ENCODE measurements around the gene ZC3HAV1.
A peak's percentile ranks its signal among the peaks of the same experiment; 100 is the strongest.
"Not testable (repeated sequence)": the region's sequence is repeated elsewhere in the genome, so short reads cannot be mapped to it uniquely, and the experiment has no call there.

ZC3HAV1 gene

DNA sequence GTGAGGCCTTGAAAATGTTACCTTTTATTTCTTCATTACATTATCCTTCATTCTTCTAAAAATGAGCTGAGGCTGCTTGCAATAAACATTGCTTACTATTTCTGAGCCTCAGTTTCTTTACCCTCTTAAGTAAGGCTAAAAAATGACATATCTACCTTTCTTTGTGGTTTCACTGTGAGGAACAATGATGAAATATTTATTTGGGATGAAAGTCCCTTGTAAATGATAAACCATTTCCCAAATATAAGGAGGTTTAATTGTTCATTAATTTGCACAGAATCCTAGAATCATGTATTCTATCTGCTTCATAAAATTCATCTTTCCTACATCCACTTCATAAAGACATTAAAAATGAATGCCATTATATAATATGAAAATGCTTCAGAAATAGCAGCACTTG is 27.9 kb downstream of the ZC3HAV1 start:
- DNase-seq: no peak

DNA sequence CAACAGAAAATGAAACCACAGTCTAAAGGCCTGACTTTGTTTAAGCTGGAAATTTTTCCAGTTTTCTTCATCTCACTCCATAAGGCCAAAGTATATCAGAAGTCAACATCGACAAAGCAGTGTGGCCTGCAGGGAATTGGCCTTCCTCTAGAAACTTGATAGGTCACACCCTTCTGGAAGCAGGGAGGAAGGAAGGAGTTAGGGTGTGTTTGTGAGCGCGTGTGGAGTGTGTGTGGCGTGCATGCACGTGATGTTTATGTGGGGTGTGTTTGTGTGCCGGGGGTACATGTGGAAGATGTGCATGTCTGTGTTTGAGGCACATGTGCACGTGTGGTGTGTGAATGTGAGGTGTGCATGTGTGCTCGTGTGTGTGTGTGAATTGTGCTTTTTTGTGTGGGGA is 28.6 kb downstream of the ZC3HAV1 start:
- no peak for DNase-seq

DNA sequence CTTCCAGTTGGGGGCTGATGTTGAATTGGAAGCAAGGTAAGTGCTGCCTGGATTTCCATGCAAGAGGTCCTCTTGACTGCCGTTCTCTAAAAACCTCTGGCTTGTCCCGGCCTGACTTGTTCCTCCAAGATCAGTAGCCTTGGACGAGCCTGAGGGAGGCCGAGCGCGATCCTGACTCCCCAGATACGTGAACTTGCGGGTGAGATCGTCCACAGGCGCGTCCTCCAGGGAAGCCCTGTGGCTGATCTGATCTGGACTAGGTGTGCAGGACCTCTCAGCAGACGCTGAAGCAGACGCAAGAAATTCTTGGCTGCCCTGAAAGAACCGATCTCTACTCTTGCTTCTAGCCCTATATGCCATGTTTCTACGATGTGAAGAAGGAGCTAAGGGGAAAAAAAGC is 29.7 kb downstream of the ZC3HAV1 start:
- no peak for DNase-seq

DNA sequence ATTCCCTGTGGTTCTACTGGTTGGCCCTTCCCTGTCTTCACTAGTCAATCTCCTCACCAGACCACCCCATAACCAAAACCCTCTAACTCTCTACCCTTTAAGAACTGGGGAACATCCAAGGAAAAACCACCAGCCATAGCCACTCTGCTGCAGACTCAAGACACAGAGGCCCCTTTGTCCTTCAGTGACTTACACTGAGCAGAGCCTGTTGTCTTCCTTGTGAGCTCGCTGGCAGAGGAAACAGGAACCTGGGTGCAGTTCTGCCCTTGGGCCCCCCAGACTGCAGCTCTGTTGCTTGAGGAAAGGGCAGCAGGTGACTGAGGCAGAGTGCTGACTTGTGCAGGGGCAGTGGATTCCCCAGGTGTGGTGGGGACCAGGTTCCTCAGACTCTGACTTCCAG is 30.6 kb downstream of the ZC3HAV1 start:
- no peak for DNase-seq

DNA sequence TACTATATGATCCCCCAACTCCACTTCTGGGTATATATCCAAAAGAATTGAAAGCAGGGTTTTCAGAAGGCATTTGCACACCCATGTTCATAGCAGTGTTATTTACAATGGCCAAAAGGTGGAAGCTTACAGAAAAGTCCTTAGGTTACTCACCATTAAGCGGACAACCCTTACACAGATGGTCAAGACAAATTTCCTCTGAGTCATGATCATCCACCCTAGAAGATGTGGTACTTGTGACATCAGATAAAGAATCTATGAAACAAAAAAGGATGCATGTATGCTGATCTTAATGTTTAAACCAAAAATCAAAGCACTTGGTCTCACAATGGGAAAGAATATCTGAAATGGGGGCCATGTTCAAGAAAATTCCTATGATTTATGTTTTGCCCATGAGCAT is 31.1 kb downstream of the ZC3HAV1 start:
- DNase-seq: no peak

DNA sequence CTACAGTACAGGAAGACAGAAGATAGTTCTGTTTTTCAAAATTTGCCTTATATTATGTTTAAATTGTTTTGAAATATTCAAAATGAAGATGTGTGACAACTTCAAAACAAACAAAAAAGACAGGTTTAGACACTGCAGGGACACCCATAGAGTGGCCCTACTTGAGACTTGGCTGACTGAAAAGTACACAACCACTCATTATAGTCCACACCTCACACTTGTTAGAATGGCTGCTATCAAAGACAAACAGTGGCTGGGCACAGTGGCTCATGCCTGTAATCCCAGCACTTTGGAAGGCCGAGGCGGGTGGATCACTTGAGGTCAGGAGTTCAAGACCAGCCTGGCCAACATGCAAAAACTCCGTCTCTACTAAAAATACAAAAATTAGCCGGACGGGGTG is 31.8 kb downstream of the ZC3HAV1 start:
- DNase-seq: not testable (repeated sequence)

DNA sequence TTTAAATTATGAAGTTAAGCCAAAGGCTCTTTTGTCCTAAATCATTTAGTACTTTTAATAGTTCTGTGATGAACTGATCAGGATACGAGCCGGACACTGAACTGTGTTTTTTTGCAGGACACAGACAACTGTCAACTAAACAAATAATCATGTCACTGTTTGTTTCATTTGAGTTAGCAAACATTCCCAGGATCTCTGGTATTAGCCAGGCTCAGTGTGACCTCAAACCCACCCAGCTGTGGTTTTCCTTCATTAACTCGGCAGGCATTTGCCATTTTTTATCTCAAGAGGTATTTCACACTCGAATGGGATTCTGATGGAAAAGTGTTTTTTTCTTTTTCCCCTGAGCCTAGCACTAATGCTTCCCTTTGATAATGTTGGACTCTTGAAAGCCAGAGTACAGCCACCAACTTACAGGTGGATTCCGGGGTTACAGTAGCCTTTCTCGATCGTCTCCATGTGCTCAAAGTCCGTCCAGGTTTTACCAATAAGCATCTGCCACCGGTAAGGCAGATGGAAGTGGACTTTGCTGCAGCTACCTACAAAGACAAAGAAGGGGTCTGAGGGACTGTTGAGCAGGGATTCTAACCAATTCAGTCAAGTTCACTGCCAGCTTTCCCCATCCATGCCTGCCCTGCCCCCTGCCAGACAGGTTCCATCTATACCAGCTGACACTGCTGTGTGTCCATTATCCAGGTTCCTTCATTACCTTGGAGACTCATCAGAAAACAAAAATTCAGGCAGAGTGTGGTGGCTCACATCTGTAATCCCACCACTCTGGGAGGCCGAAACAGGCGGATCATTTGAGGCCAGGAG is 33.4 kb downstream of the ZC3HAV1 start:
- no peak for DNase-seq

DNA sequence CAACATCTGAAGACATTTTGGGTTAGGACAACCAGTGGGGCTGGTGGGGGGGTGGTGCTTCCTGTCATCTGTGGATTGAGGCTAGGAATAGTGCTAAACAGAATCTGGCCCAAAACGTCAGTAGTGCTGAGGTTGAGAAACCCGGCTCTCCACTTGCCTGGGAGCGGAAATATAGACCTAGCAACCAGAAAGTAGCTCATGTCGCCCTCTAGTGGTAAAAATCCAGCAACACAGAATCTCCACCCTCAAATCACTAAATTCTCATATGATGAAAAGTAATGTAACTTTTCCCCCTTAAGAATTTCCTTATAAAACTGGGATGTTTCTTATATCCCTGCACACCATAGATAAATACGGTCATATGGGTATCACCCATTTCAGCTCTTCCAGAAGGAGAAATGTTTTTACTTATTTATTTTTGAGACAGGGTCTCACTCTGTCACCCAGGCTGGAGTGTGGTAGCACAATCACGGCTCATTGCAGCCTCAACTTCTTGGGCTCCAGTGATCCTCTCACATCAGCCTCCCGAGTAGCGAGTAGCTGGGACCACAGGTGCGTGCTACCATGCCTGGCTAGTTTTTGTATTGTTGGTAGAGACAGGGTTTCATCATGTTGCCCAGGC is 34.4 kb downstream of the ZC3HAV1 start:
- DNase-seq: peak; percentile 88

DNA sequence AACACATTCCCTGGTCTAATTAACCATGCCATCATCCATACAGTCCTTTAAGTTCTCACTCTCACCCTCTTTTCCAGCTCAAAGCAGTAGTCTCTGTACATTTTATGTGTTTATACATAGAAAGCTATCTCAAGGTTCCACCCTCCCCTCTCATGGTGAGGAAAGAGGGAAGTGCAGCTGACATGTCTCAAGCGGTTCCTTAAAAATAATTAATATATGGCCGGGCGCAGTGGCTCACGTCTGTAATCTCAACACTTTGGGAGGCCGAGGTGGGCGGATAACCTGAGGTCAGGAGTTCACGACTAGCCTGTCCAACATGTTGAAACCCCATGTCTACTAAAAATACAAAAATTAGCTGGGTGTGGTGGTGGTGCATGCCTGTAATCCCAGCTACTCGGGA is 36.7 kb downstream of the ZC3HAV1 start:
- DNase-seq: no peak

DNA sequence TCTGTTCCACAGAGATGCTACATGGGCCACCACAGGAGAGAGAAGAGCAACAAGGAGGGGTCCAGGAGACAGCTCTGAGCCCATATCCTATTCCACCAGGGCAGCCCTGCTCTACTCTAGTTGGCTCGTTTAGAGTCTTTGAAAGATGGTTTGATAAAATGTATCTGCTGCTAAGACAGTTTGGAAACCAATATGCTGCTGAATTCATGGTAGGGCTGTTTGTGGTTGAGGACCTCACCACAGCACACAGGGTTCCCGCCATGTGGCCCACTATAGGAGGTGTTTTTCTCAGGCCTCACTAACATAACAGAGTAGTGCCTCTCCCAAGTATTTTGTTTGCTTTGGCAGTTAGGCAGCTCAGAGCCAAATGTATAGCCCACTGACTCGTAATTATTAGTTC is 37.8 kb downstream of the ZC3HAV1 start:
- no peak for DNase-seq

DNA sequence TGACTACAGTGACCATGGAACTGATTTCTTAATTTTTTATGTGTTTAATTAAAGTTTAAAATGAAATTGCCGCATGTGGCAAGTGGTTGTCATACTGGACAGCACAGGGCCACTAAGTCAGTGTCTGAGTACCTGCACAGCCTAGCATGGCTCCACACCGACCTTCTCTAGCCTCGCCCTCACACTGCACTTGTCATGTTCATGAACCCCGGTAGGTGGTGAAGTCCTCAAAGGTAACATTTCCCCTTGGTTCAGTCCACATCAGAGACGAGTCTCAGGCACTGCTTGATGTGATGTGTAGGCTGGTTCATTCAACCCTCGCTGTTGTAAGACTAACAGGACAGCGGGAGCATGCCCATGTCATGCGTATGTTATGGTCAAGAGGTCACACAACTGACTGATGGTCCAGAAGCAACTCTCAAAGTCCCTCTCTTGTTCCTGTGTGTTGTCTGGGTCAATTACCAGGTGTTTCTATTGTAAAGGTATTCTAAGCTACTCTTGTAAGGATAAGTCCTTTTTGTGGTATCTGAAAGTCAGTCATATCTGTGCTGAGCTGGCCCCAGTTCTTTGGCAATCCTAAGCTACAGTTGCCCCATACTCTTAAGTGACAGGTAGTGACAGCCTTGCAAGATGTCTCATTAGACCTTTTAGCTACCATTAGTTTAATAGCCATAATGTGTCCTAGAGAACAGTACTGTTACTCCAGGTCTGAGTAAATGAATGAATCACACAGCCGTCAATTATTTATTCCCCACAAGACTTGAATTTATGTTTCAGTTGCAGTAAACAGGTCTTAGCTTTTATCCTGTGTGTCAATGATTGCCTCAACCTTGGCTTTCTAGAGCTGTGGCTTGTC is 40.7 kb downstream of the ZC3HAV1 start:
- DNase-seq: no peak

DNA sequence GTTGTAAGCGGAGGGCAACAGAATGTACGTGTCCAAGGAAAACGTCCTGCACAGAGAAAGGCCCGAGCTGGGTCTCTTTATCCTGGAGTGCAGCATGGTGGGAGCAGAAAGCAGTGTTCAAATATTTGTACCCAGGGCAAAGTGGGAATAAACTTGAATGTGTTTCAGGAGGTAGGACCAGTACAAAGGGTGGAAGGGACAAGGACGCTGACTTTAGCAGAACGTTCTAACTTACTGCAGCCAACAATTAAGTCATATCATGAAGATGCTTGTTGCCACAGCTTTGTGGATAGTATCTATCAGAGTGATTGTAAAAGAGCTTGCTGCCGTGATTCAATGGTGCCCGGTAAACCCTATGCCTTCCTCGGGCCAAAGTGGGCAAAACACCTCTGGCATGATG is 43.2 kb downstream of the ZC3HAV1 start:
- DNase-seq: no peak

DNA sequence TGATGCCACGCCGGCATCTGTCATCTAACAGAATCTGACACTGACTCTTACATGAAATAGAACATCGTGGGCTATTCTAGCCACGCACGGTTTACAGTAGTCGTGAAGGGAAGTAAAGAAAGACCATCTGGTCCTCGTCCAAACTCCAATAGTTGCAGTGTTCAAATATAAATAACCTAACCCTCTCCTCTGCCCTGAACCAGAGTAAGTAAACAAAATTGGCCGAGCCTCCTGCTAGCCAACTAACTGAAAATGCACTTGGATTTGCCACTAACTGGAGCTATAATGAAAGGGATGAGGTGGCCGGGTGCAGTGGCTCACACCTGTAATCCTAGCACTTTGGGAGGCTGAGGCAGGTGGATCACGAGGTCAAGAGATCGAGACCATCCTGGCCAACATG is 44.2 kb downstream of the ZC3HAV1 start:
- no peak for DNase-seq

DNA sequence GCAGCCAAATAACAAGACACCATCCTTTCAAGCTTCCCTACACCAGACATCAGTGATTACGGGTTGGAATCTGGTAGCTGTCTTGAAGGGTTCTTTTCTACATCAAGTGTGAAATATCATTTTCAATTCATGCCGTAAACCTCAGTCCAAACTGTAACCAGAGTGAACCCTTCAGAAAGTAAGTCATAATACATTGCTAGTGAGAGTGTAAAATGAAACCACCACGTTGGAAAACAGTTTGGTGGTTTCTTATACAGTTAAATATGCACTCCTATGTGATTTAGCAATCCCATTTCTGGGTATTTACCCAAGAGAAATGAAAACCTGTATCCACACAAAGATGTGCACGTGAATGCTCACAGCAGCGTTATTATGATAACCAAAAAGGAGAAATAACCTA is 48.1 kb downstream of the ZC3HAV1 start:
- no peak for DNase-seq

DNA sequence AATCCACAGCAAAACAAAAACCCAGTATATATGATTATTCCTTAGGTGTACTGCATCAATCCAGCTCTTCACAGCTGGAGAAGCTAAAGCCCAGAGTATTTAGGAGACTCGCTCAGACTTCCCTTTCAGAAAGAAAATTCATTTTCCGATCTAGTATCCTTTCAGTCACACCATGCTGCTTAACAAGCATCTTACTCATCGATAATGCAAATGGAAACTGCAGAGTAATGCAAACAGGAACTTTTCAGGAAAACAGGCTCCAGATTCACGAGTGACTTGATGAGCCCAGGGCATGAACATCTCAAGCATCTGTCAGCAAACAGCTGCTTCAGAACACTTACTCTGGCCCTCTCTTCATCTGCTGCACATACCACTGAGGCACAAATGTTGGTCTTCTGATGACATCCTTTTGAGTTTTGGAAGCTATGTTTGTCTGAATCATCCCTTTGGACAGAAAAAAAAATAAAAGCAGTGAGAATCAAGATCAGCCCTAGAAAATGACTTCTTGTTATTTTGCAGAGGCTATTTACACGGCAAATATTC is 48.8 kb downstream of the ZC3HAV1 start:
- DNase-seq: no peak

DNA sequence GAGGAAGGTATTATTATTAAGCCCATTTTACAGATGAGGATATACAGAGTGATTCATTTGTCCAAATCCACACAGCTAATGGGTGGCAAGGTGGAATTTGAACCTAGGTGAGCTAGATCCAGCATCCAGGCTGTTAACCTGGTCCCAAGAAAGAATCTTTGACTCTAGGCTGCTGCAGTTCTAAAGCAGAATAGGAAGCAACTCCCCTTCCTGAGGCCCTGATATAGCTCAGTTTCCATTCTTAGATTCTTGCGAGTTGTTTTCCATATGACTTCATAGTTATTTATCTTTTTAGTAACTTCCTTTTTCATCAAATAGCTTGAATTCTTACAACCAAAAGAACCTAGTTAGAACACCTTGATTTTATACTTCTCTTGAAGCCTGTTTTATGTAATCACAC is 49.6 kb downstream of the ZC3HAV1 start:
- no peak for DNase-seq

DNA sequence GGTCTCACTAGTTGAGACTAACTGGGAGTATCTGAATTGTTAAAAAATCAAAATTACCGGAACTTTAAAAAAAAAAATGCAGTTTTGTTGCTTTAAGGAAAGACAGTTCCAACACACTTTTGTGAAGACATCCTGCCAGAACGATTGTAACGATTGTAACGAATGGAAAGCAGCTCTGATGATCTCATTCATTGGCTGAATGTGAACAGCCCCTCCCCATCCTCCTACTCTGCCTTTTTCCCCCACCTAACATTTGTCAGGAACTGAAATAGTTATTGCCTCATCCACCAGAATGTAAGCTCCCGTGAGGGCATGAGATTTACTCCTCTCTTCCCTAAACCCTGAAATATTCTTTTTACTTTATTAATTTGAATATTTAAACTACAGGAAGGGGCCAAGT is 50.6 kb downstream of the ZC3HAV1 start:
- no peak for DNase-seq

DNA sequence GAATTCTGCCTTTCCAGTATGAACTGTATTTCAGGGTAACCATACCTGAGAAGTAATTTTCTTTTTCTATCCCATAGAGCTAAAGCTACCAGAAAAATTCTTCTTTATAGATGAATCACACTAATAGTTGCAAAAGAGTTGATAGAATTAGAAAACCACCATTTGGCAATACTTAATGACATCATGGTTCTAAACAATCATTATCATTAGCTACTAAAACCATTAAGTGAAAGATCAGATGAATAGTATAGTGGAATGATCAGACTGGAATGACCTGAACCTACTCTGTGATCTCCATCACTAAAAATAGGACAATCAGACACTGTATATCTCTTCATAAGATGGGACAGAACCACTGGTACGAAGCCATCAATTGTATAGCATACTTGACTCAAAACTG is 53.8 kb downstream of the ZC3HAV1 start:
- DNase-seq: no peak

DNA sequence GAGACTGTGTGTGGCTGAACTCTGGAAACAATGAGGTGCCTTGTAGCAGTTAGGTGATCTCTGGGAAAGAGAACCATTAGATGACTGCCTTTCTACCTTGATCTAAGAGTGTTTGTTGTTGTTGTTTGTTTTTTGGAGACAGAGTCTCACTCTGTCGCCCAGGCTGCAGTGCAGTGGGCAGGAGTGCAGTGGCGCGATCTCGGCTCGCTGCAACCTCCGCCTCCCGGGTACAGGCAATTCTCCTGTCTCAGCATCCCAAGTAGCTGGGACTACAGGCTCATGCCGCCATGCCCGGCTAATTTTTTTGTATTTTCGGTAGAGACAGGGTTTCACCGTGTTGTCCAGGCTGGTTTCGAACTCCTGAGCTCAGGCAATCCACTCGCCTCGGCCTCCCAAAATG is 54.9 kb downstream of the ZC3HAV1 start:
- DNase-seq: not testable (repeated sequence)

DNA sequence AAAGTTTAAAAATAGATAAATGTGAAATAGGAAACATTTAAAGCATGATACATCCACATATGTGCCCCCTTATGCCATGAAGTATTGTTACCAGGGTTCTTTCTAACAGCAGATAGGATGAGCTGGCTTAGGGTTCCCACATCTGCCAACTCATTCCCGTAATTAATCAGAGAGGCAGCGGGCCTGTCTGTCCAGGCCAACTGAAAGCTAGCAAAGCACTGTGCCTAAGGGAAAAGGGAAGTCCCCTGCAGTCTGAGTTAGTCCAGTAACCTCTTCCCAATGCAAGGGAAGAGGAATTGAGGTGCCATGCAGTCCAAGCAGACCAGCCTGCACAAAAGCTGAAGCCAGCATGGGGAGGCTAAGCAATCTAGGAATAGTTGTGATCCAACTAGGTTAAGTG is 55.4 kb downstream of the ZC3HAV1 start:
- DNase-seq: no peak

DNA sequence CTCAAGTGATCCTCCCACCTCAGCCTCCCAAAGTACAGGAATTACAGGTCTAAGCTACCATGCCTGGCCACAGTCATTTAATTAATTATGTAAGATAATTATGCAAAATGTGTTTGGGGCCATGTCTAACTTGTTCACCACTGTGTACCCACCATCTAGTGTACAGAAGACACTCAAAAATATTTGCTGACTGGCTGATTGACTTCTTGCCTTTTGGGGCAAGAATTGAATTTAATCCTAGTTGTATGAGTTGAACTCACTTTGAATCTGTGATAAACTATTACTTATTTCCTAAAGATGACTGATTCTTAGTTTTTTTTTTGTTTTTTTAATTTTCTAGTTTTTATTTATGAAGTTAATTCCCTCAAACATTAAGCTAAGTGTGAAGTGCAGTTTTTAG is 57.9 kb downstream of the ZC3HAV1 start:
- DNase-seq: no peak

DNA sequence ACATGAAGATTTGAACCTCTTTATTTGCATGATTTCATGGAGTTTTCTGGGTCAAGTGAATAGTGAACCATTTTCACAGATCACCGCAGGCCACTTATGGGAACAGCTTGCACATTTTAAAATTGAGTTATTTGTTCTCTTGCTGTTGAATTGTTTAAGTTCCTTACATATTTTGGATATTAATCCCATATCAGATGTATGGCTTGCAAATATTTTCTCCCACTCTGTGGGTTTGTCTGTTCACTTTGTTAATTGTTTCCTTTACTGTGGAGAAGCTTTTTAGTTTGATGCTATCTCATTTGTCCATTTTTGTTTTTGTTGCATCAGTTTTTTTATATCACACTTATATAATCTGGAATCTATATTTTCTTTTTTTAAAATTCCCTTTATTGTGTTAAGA is 59.6 kb downstream of the ZC3HAV1 start:
- no peak for DNase-seq

DNA sequence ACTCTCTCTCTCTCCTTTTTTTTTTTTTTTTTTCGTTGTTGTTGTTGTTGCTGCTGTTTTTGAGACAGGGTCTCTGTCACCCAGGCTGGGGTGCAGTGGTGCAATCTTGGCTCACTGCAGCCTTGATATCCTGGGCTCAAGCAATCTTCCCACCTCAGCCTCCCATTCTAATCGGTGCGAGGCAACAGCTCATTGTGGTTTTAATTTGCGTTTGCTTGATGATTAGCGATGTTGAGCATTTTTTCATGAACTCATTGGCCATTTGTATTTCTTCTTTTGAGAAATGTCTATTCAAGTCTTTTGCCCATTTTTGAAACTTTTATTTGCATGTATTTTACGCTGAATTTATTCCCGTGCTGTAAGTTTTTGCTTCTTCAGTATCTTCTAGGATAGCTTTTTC is 60.4 kb downstream of the ZC3HAV1 start:
- DNase-seq: no peak

DNA sequence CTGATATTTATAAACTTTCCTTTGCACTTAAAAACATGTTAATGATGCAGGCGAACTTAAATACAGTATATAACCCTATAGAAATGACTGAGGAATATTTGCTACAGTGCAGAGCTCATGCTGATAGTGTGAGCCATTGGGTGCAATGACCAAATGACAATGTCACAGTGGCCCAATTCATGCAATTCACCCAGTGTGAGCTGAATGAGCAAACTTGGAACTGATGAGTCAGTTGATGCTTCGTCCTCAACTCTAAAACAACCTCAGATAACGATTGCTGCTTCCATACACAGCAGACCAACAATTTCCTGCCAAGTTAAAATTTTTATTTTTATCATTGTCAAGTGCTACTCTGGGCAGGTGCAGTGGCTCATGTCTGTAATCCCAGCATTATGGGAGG is 61.5 kb downstream of the ZC3HAV1 start:
- no peak for DNase-seq
